ENCODE results near the gene ADD2.

- TF ChIP-seq CTCF (IDR thresholded peaks at IDR 0.05) = no peak
- TF ChIP-seq EZH2 (IDR thresholded peaks at IDR 0.05; ENCODE audit: borderline replicate concordance, insufficient read depth, low read depth, low read length, poor library complexity, severe bottlenecking) = no peak
Observed at GRCh38 chr2:70776266-70776665, 8.3 kb upstream of the ADD2 start.

Measured in B cell (primary cell).